Liver (tissue), 3 donors: ENCODE results near the gene DNAJC27.

Experiments used
- EGR1 ChIP-seq, 2 donors: IDR thresholded peaks; 2 replicates each; pipeline ENCODE4 v1.6.1; 2016 to 2018; ENCODE audit warnings: antibody characterized with exemption in 2 of 2, low read depth in 2 of 2
- FOXA1 ChIP-seq: IDR thresholded peaks from 2 replicates; pipeline ENCODE4 v1.6.1; 2016; ENCODE audit warnings: antibody characterized with exemption
- FOXA2 ChIP-seq: IDR thresholded peaks from 2 replicates; pipeline ENCODE4 v1.6.1; 2016; ENCODE audit warnings: antibody characterized with exemption
- GABPA ChIP-seq, 2 donors: IDR thresholded peaks in 1 of 2; conservative IDR thresholded peaks in 1 of 2; 2 replicates each; pipeline ENCODE4 v1.6.1; 2016; ENCODE audit warnings: antibody characterized with exemption in 2 of 2, mild to moderate bottlenecking in 1 of 2, moderate library complexity in 1 of 2
- NR2F2 ChIP-seq: IDR thresholded peaks from 2 replicates; pipeline ENCODE4 v1.6.1; 2016; ENCODE audit warnings: antibody characterized with exemption
- RAD21 ChIP-seq, 2 donors: IDR thresholded peaks; 2 replicates each; pipeline ENCODE4 v1.6.1; 2016; ENCODE audit warnings: antibody characterized with exemption in 2 of 2, mild to moderate bottlenecking in 2 of 2
- SP1 ChIP-seq: IDR thresholded peaks from 2 replicates; pipeline ENCODE4 v1.6.1; 2018; ENCODE audit warnings: antibody characterized with exemption, mild to moderate bottlenecking
- TAF1 ChIP-seq: conservative IDR thresholded peaks from 2 replicates; pipeline ENCODE4 v1.6.1; 2016; ENCODE audit warnings: antibody characterized with exemption, mild to moderate bottlenecking
- YY1 ChIP-seq: IDR thresholded peaks from 2 replicates; pipeline ENCODE4 v1.6.1; 2016; ENCODE audit warnings: antibody characterized with exemption, mild to moderate bottlenecking
- TF ChIP-seq, protein P1 (sequence below): IDR thresholded peaks from 2 replicates; pipeline ENCODE4 v1.6.1; 2016; ENCODE audit warnings: antibody characterized with exemption
- TF ChIP-seq, protein P2 (sequence below): fragments of 150-350 bp; IDR thresholded peaks from 2 replicates; pipeline ENCODE4 v1.5.1; 2017; ENCODE audit warnings: improper control_type of control experiment, low read depth, low read length; ENCODE audit not compliant: missing input control
- TF ChIP-seq, protein P3 (sequence below): IDR thresholded peaks from 2 replicates; pipeline ENCODE4 v1.6.1; 2016; ENCODE audit warnings: antibody characterized with exemption
- TF ChIP-seq, protein P4 (sequence below): IDR thresholded peaks from 2 replicates; pipeline ENCODE4 v1.6.1; 2016; ENCODE audit warnings: antibody characterized with exemption, mild to moderate bottlenecking
- donor health status: healthy.
- donor health status: healthy.

DNA sequence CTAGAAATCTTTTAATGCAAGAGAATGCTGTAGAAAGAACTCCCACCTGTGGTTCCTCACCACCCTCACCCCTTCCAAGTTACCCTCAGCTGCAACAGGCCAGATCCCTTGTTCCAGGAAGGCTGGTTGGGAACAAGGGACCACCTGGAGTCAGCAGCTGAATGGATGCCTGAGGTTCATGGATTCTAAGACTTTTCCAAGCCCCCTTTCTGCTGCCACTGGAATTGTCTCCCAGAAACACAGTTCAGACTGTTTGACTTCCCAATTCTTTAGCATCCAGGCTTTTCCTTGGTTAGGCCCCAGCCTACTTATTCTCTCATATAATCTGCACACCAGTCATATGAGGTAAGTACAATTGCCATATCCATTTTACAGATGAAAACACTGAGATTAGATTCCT lies 43.7 kb downstream of the DNAJC27 start:
- TF ChIP-seq, protein P1, sequence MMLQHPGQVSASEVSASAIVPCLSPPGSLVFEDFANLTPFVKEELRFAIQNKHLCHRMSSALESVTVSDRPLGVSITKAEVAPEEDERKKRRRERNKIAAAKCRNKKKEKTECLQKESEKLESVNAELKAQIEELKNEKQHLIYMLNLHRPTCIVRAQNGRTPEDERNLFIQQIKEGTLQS, result no peak
- TF ChIP-seq, protein P2, sequence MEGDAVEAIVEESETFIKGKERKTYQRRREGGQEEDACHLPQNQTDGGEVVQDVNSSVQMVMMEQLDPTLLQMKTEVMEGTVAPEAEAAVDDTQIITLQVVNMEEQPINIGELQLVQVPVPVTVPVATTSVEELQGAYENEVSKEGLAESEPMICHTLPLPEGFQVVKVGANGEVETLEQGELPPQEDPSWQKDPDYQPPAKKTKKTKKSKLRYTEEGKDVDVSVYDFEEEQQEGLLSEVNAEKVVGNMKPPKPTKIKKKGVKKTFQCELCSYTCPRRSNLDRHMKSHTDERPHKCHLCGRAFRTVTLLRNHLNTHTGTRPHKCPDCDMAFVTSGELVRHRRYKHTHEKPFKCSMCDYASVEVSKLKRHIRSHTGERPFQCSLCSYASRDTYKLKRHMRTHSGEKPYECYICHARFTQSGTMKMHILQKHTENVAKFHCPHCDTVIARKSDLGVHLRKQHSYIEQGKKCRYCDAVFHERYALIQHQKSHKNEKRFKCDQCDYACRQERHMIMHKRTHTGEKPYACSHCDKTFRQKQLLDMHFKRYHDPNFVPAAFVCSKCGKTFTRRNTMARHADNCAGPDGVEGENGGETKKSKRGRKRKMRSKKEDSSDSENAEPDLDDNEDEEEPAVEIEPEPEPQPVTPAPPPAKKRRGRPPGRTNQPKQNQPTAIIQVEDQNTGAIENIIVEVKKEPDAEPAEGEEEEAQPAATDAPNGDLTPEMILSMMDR, result no peak
- TF ChIP-seq YY1 (no peak), RAD21 (IDR thresholded peaks at IDR 0.05) (no peak), EGR1 (IDR thresholded peaks at IDR 0.05; ENCODE audit: low read depth in 2 of 2) (no peak), NR2F2 (no peak), FOXA1 (no peak), FOXA2 (no peak), GABPA (IDR thresholded peaks at IDR 0.05 in 1 of 2, conservative IDR thresholded peaks at IDR 0.05 in 1 of 2) (no peak), TAF1 (no peak), SP1 (no peak)
- TF ChIP-seq, protein P3, sequence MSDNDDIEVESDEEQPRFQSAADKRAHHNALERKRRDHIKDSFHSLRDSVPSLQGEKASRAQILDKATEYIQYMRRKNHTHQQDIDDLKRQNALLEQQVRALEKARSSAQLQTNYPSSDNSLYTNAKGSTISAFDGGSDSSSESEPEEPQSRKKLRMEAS, result no peak
- TF ChIP-seq, protein P4, sequence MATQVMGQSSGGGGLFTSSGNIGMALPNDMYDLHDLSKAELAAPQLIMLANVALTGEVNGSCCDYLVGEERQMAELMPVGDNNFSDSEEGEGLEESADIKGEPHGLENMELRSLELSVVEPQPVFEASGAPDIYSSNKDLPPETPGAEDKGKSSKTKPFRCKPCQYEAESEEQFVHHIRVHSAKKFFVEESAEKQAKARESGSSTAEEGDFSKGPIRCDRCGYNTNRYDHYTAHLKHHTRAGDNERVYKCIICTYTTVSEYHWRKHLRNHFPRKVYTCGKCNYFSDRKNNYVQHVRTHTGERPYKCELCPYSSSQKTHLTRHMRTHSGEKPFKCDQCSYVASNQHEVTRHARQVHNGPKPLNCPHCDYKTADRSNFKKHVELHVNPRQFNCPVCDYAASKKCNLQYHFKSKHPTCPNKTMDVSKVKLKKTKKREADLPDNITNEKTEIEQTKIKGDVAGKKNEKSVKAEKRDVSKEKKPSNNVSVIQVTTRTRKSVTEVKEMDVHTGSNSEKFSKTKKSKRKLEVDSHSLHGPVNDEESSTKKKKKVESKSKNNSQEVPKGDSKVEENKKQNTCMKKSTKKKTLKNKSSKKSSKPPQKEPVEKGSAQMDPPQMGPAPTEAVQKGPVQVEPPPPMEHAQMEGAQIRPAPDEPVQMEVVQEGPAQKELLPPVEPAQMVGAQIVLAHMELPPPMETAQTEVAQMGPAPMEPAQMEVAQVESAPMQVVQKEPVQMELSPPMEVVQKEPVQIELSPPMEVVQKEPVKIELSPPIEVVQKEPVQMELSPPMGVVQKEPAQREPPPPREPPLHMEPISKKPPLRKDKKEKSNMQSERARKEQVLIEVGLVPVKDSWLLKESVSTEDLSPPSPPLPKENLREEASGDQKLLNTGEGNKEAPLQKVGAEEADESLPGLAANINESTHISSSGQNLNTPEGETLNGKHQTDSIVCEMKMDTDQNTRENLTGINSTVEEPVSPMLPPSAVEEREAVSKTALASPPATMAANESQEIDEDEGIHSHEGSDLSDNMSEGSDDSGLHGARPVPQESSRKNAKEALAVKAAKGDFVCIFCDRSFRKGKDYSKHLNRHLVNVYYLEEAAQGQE, result no peak
